Measurements from ENCODE around the gene BTBD6. TPM values are rescaled to one million over a fixed set of nuclear protein-coding genes. Genes with fewer than 3 reads are reported as not detected.

Gene BTBD6
- total and polyA plus RNA-seq, 2 of the 8 experiments (the other 6 are each of a cell fraction or from before 2014, with no cell fraction given), result 10.1 to 10.2 TPM

GRCh38 chr14:105228562-105228961 is 19.8 kb upstream of the BTBD6 start:
- no peak overlapping the region for H2BK120ac ChIP-seq (replicated peaks; ENCODE audit: low read depth, low read length)
- H3K18ac ChIP-seq (ENCODE audit: extremely low read depth, low read length), result no peak overlapping the region
- H3K56ac ChIP-seq (replicated peaks; ENCODE audit: insufficient read length, low read depth, low read length), result no peak overlapping the region
- no peak overlapping the region for H2BK20ac ChIP-seq (ENCODE audit: low read length)
- POLR2A ChIA-PET (ENCODE audit: partially characterized antibody), result no interaction called here
- H2BK15ac ChIP-seq (ENCODE audit: low read length), result no peak overlapping the region
- no peak overlapping the region for H2AFZ ChIP-seq (ENCODE audit: low read length)
- WGBS, 2 experiments (ENCODE audit: extremely low coverage in 1 of 2, insufficient coverage in 1 of 2, insufficient read length in 1 of 2, insufficient replicate concordance in 2 of 2, low coverage in 1 of 2, low lambda C conversion rate in 2 of 2, missing lambda C conversion rate in 1 of 2), result 94% methylated on average over 15 of the region's 17 CpGs; no CpG with 5 or more reads in 1 of the 2 experiments
- H4K91ac ChIP-seq (replicated peaks; ENCODE audit: insufficient read length, low read length), result no peak overlapping the region
- no peak overlapping the region for H3K9ac ChIP-seq (replicated peaks in 1 of 4; ENCODE audit: extremely low read depth in 1 of 4, low read depth in 3 of 4, low read length in 3 of 4)
- H3K4me1 ChIP-seq (replicated peaks in 1 of 4; ENCODE audit: control insufficient read depth in 3 of 4, insufficient read depth in 4 of 4, low read length in 3 of 4), result no peaks in the 10 kb centered on the region
- H3K4ac ChIP-seq (replicated peaks; ENCODE audit: insufficient read length, low read depth, low read length), result no peak overlapping the region
- peaks cover 0 to 3% of the 10 kb centered on the region in 2 experiments for H4K20me1 ChIP-seq (replicated peaks in 1 of 2; ENCODE audit: control insufficient read depth in 1 of 2, insufficient read depth in 2 of 2, low read length in 2 of 2)
- no peaks in the 10 kb centered on the region for H3K23me2 ChIP-seq (ENCODE audit: low read depth, low read length)
- H3K4me2 ChIP-seq (ENCODE audit: insufficient read depth in 1 of 2, low read depth in 2 of 2, low read length in 2 of 2), result no peak overlapping the region
- no peak overlapping the region for H2BK12ac ChIP-seq (ENCODE audit: low read depth, low read length)
- CTCF ChIA-PET (ENCODE audit: partially characterized antibody), result interaction anchor here (0.6 to 1.7 kb wide), 4 partner anchors 20 to 850 kb away, joined by 3 to 5 read pairs (median 4); partner anchors contain the start of gene BTBD6
- H4K5ac ChIP-seq (ENCODE audit: insufficient read length, low read depth, low read length), result no peak overlapping the region
- H2AK5ac ChIP-seq (ENCODE audit: low read depth, low read length), result no peak overlapping the region
- H3K79me2 ChIP-seq (ENCODE audit: control insufficient read depth in 1 of 2, insufficient read depth in 2 of 2, low read length in 2 of 2), result no peaks in the 10 kb centered on the region
- peaks cover 0 to 4% of the 10 kb centered on the region in 2 experiments; a peak in 1 of 4 replicates for H3K9me3 ChIP-seq (ENCODE audit: insufficient read depth in 2 of 2, low read depth in 1 of 2, low read length in 1 of 2)
- DNase-seq (ENCODE audit: low read depth in 1 of 2, low spot score in 2 of 2), result no peak
- H3K79me1 ChIP-seq (ENCODE audit: low read depth, low read length), result no peaks in the 10 kb centered on the region
- no peaks in the 10 kb centered on the region for H3K27me3 ChIP-seq (replicated peaks in 1 of 4; ENCODE audit: control insufficient read depth in 3 of 4, extremely low read depth in 1 of 4, insufficient read depth in 3 of 4, low read length in 3 of 4)
- peak overlapping the region; percentile 66; the same call in 1 of the 2 replicates for H2BK5ac ChIP-seq (ENCODE audit: low read depth, low read length)
- no peak overlapping the region for H3K27ac ChIP-seq (ENCODE audit: low read depth, low read length)
- no peak for FAIRE-seq
- H3K4me3 ChIP-seq (ENCODE audit: extremely low read depth in 1 of 4, insufficient read depth in 2 of 4, low read depth in 3 of 4, low read length in 4 of 4), result no peak overlapping the region
- no peak overlapping the region for H3K14ac ChIP-seq (ENCODE audit: insufficient read length)
- H3K36me3 ChIP-seq (ENCODE audit: control insufficient read depth in 2 of 4, insufficient read depth in 4 of 4, low read length in 3 of 4), result no peaks in the 10 kb centered on the region; a peak in 1 of 8 replicates
- H4K8ac ChIP-seq (ENCODE audit: extremely low read depth, insufficient read depth, low read length), result no peak overlapping the region; the same call in 1 of the 2 replicates
- no peak overlapping the region for H3K23ac ChIP-seq (ENCODE audit: insufficient read length)

All from H1 (cell line).